HG03095 (cell line): ENCODE results near the gene EMP3.
"Not testable (repeated sequence)": the region's sequence is repeated elsewhere in the genome, so short reads cannot be mapped to it uniquely, and the experiment has no call there.

Experiments used
- ATAC-seq: cut with Tn5 transposase; IDR thresholded peaks from one replicate; pipeline ENCODE4 v1.9.1; 2021; ENCODE audit warnings: moderate library complexity; ENCODE audit not compliant: unreplicated experiment

Gene EMP3, protein sequence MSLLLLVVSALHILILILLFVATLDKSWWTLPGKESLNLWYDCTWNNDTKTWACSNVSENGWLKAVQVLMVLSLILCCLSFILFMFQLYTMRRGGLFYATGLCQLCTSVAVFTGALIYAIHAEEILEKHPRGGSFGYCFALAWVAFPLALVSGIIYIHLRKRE

GRCh38 chr19:48325265-48325910 is at the start of gene EMP3:
Gene EMP3 (plus strand): TSS chr19:48325552. CDS start chr19:48326845, 1,293 bp downstream.
- no peak for ATAC-seq

DNA sequence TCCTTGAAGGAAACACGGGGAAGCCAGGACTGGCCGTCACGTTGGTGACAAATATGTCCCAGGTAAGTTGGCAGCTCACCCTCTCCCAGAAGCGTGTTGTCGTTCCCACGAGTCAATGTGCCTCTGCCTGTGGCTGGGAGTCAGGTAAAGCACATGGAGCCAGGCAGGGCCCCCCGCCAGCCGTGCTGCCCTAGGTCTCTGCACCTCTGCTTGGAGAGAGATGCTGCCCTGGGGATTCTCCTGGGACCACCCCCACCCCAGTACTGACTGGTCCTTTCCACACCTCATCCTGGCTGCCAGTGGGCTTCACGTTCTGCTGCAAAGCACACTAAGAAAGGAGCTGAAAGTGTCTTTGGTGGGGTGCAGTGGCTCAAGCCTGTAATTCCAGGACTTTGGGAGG is 45.6 kb upstream of the EMP3 start:
- no peak for ATAC-seq

DNA sequence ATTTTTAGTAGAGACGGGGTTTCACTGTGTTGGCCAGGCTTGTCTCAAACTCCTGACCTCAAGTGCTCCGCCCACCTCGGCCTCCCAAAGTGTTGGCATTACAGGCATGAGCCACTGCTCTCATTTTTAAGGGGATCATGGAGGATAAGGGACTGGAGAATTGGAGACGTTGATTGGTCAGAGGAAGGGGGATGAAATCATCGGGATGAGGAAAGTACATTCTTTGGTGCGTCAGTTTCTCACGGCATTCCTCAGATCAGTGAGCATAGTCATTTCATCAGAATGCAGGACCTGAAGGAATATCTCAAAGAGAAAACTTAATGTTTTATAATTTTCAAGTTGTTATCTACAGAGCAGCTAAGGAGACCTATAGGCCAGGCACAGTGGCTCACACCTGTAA is 41.4 kb upstream of the EMP3 start:
- ATAC-seq, result no peak

- no peak for ATAC-seq
These were observed 40.5 kb upstream of the EMP3 start for GRCh38 chr19:48284896-48285295.

DNA sequence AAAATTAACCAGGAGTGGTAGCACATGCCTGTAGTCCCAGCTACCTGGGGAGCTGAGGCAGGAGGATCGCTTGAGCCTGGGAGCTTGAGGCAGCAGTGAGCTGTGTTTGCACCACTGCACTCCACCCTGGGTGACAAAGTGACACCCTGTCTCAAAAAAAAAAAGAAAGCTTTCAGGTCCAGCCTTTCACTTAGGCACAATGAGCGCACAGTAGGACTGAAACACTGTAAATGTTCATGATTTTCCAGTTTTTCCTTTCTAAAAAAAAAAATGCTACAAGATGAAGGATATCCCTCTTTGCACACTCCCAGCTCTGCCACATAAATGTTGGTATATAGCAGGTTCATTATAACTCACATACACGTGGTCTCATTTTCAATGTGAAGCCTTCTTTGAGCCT is 37.6 kb upstream of the EMP3 start:
- no peak for ATAC-seq

GRCh38 chr19:48290401-48290770 is 35.0 kb upstream of the EMP3 start:
- ATAC-seq, result no peak

- ATAC-seq, result no peak
These were observed 34.4 kb upstream of the EMP3 start for GRCh38 chr19:48290771-48291488.

DNA sequence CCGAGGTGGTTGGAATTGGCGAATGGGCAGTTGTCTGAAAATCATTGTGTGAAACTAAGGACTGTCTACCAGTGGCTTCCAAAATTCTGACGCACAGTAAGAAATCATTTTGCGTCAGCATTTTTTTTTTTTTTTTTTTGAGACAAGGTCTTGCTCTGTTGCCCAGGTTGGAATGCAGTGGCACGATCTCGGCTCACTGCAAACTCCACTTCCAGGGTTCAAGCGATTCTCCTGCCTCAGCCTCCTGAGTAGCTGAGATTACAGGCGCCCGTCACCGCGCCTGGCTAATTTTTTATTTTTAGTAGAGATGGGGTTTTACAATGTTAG is 33.9 kb upstream of the EMP3 start:
- ATAC-seq, result not testable (repeated sequence)

GRCh38 chr19:48292798-48293197 is 32.6 kb upstream of the EMP3 start:
- ATAC-seq, result no peak

DNA sequence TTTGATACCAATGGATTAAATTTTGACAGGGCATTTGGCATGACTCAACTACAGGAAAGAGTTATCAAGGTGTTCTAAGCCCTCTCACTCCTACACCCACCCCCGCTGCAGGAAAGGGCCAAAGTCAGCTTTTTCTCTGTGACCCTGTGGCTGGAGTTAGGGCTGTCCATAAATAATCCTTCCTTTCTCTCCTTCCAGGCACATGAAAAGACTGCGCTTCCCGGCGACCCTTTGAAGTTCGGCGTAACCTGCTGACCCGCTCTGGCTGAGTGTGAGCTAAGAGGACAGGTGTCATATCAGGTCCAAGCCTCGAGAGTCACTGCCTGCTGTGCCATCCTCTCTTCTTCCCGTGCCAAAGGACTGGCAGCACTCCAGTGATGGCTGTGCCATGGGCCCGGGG is 29.9 kb upstream of the EMP3 start:
- no peak for ATAC-seq

DNA sequence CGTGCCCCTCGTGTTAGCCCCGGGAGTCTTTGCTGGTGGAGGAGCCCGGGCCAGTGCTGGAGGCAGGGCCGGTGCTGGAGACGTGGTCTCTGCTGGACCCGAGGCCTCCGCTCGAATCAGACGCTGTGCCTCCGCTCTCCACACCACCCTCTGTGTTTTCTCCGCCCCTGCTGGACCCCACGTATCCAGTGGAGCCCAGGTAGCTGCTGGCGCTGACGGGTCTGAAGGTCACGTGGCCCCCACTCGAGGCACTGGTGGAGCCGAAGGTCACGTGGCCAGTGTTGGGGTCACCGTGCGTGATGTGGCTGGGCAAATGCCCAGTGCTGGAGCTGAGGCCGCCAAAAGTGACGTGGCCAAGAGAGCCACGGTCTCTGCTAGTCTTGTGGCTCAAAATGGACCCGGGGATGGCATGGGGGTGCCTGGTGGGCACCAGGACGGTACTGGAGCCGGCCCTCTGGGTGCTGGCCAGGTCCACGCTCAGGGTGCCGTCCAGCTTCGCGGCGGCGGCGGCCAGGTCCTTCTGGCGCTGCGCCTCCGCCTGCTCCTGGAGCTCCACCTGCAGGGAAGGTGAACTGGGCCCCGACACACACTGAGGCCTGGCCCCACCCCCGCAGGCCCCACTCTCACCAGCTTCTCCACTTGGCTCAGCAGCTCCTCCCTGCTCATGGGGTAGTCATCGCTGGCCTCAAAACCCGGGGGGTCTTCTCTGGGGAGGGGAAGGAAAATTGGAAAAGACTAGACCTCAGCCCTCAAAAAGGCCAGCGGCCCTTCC is 28.2 kb upstream of the EMP3 start:
- ATAC-seq, result no peak

GRCh38 chr19:48297975-48298374 is 27.4 kb upstream of the EMP3 start:
- no peak for ATAC-seq

DNA sequence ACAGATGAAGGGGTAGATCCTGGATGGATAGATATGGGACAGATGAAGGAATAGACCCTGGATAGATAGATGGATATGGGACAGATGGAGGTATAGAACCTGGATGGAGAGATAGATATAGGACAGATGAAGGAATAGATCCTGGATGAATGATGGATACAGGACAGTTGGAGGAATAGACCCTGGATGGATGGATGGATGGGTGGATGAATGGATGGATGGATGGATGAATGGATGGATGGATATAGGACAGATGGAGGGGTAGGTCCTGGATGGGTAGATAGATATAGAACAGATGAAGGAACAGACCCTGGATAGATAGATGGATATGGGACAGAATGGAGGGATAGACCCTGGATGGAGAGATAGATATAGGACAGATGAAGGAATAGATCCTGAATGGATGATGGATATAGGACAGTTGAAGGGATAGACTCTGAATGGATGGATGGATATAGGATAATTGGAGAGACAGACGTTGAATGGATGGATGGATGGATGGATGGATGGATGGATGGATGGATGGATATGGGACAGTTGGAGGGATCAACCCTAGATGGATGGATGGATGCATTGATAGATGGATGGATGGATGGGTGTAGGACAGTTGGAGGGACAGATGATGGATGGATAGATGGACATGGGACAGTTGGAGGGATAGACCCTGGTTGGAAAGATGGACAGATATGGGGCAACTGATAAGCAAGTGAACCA is 23.3 kb upstream of the EMP3 start:
- ATAC-seq, result no peak

DNA sequence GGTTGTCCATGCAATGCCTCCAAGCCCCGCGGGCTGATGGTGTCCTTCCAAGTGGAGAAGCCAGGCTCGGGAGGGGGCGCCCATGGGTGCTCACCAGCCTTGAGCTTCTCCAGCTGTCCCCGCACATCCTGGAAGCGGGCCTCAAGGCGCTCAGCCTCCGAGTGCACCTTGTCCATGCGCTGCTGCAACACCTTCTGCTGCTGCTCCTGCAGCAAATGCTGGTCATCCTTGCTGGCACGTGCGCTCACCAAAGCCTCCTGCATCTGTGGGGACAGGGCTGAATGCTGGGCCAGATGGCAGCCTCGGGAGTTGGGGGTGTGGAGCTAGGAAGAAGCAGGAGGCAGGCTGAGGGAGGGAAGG is 22.8 kb upstream of the EMP3 start:
- no peak for ATAC-seq

DNA sequence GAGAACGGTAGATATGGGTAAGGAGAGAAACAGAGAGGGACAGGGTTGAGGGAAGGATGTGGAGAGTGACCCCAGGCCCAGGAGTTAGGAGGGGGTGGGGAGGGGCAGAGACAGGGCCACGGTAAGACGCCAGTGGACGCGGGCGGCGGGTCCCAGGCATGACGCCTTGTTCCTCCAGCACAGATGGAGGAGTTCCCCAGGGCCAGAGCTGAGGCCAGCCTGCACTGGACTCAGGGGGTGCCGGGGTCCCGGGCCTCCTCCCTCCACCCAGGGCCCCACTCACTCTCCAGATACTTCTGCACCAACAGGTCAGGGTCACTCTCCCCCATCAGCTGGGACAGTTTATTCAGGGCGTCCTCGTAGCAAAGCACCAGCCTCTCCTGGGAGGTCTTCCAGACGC is 22.0 kb upstream of the EMP3 start:
- ATAC-seq, result no peak

DNA sequence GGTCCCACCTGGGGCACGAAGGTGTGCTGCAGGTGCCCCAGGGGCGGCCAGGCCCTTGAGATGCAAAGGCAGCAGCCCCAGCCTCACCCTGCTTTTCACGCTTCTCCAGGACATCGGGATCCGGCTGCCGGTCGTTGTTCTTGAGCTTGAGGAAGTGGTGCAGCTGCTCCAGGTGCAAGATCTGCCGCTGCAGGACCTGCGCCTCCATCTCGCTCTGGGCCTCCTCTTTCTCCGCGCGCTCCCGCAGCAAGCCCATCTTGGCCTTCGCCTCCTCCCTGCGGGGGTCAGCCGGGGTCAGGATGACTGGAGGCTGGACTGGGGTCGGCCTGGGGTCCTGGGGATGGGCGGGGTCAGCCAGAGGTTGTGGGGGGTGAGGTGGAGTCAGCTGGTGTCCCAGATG is 21.5 kb upstream of the EMP3 start:
- ATAC-seq, result no peak

DNA sequence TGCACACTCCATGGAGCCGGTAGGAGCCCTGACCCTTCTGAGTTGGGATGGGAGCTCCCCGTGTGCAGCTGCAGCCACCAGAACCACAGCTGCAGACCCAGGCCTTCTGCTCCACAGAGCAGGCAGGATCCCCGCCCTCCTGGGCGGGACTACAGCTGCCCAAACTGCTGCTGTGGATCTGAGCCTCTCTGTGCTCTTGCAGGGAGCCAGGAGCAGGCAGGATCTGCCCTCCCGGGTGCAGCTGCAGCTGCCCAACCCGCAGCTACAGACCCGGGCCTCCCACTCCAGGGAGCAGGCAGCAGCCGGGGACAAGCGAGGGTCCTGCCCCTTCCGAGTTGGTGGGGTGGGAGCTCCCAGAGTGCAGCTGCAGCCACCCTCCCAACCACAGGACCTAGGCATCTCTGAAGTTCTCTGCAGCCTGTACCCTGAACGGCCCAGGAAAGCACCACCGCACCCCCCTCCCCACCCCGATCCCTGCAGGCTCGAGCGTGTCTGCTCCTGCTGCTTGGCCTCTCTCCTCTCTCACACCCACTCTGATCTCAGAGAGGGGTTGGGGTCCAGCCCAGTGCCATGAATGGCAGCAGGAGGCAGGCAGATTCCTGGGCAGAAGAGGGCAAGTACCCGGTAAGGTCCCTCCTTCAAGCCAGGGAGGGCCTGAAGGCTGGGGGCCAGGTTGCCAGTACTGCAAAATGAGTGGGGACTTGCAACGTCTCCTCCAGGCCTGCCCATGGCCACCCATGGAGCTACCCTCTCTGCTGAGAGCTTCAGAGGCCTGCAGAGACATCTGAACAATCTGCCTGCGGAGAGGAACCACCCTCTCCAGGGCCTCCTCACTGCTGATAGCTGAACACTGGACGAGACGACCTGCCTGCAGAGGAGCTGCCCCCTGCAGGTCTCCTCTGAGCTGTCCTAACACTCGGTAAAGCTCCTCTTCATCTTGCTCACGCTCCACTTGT is 16.4 kb upstream of the EMP3 start:
- no peak for ATAC-seq

DNA sequence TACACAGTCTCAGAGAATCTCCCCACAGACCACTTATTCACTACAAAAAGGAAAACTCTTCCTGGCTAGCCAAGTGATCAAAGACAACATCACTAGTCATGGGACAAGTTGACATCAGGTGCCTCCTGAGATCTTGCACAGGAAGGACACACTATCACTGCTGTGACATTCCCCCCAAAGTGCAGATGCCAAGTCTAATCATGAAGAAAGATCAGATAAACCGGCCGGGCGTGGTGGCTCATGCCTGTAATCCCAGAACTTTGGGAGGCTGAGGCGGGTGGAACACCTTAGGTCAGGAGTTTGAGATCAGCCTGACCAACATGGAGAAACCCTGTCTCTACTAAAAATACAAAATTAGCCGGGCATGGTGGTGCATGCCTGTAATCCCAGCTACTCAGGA is 15.6 kb upstream of the EMP3 start:
- not testable (repeated sequence) for ATAC-seq

- ATAC-seq, result no peak
These were observed 15.1 kb upstream of the EMP3 start for GRCh38 chr19:48310227-48310626.

GRCh38 chr19:48311384-48311783 is 14.0 kb upstream of the EMP3 start:
- no peak for ATAC-seq
